ENCODE data around the gene ANKFN1. TPM values are rescaled to one million over a fixed set of nuclear protein-coding genes. Genes with fewer than 3 reads are reported as not detected.

The ANKFN1 gene
- total RNA-seq, 4 donors from 2014 or later, result 0.40 TPM; not detected in 3

DNA sequence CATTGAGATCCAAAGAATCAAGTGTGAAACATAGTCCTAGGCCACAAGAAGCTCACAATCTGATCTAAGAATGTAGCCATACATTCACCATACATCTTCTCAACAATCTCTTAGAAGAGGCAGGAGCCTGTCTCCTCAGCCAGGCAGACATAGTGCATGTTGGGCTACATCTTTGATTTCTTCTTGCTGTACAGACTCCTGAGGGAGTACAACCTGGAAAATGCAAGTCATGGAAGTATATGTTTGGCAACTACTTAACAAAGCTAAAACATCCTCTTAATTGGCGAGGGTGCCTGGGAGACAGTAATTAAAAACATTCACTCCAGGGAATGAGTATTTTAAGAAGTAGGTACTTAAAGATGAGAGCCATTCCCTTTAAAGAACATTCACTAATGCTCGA is 361.0 kb downstream of the ANKFN1 start:
- peak; percentile 66 for DNase-seq (ENCODE audit: extremely low spot score)
- 69% methylated on average over 2 of the region's 2 CpGs for WGBS
- H3K27me3 ChIP-seq, result no peaks in the 10 kb centered on the region
- no peak overlapping the region for H3K4me3 ChIP-seq
- no peaks in the 10 kb centered on the region for H3K4me1 ChIP-seq
- intact Hi-C loops (cut with DNase I), result no loop called here
- no peak overlapping the region for H3K27ac ChIP-seq (replicated peaks in 1 of 4)
- no peaks in the 10 kb centered on the region for H3K9me3 ChIP-seq
- TF ChIP-seq POLR2A (IDR thresholded peaks at IDR 0.05; ENCODE audit: low read depth) (no peak), EP300 (IDR thresholded peaks at IDR 0.05) (no peak), POLR2AphosphoS5 (IDR thresholded peaks at IDR 0.05) (no peak)
- TF ChIP-seq, protein P1, sequence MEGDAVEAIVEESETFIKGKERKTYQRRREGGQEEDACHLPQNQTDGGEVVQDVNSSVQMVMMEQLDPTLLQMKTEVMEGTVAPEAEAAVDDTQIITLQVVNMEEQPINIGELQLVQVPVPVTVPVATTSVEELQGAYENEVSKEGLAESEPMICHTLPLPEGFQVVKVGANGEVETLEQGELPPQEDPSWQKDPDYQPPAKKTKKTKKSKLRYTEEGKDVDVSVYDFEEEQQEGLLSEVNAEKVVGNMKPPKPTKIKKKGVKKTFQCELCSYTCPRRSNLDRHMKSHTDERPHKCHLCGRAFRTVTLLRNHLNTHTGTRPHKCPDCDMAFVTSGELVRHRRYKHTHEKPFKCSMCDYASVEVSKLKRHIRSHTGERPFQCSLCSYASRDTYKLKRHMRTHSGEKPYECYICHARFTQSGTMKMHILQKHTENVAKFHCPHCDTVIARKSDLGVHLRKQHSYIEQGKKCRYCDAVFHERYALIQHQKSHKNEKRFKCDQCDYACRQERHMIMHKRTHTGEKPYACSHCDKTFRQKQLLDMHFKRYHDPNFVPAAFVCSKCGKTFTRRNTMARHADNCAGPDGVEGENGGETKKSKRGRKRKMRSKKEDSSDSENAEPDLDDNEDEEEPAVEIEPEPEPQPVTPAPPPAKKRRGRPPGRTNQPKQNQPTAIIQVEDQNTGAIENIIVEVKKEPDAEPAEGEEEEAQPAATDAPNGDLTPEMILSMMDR (IDR thresholded peaks at IDR 0.05), result no peak
- no peaks in the 10 kb centered on the region for H3K36me3 ChIP-seq

DNA sequence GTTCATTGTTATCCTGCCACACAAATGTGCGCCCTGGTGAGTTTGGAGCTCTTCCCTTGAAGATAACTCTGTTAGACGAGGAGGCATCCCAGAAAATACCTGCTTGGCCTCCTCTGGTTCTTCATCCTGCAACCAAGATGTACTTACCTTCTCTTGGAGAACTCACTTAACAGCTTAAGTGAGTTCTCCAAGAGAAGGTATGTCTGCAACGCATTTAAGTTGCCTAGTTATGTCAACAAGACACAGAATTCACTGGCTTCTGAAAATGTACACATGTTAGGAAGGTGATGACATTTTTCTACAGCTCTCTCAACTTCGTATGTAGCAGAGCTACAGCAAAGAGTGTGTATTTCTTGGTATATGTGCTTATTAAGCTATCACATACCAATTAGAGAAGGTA is 361.6 kb downstream of the ANKFN1 start:
- Histone ChIP-seq H3K4me3 (no peak overlapping the region), H3K9me3 (no peaks in the 10 kb centered on the region), H3K36me3 (no peaks in the 10 kb centered on the region), H3K27ac (replicated peaks in 1 of 4) (no peak overlapping the region), H3K27me3 (no peaks in the 10 kb centered on the region), H3K4me1 (no peaks in the 10 kb centered on the region)
- WGBS, result 76% methylated on average over 4 of the region's 4 CpGs
- intact Hi-C loops (cut with DNase I), result no loop called here
- TF ChIP-seq POLR2AphosphoS5 (IDR thresholded peaks at IDR 0.05) (no peak), POLR2A (IDR thresholded peaks at IDR 0.05; ENCODE audit: low read depth) (no peak), EP300 (IDR thresholded peaks at IDR 0.05) (no peak)
- TF ChIP-seq, protein P1 (IDR thresholded peaks at IDR 0.05), result no peak
- DNase-seq (ENCODE audit: extremely low spot score), result peak; percentile 75

DNA sequence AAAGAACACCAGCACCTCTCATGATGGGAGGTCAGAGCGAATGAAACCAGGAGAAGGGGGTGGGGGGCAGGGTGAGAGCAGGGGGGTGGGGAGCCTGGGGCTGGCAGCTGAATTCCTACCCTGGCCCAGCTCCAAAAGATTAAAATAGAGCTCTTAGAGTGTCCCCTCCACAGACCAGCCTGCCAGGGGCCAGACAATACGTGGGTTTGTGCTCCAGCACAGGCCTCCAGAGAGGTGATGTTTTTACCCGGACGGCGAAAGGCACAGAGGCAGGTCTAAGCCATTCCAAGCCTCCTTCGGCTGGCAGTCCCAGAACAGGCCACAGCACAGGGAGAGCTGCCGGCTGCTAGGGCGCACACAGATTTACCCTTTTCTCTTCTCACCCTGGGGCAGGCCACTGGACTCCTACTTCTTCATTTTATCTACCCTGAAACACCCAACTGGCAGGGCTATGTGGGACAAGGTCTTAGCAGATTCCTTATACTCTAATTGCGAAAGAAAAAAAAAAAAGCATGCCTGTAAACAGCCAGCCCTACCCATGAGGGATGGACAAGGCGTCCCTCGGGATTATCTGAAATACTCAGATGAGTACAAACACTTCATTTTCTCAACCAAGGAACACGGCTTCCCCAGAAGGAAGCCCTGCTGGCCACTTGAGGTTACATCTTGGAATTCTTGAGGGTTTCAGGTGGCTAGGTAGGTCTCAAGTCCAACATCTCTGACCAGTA is 368.3 kb downstream of the ANKFN1 start:
- H3K4me3 ChIP-seq, result no peak overlapping the region
- TF ChIP-seq, protein P1 (IDR thresholded peaks at IDR 0.05), result no peak
- TF ChIP-seq POLR2A (IDR thresholded peaks at IDR 0.05; ENCODE audit: low read depth) (no peak), POLR2AphosphoS5 (IDR thresholded peaks at IDR 0.05) (no peak), EP300 (IDR thresholded peaks at IDR 0.05) (no peak)
- H3K9me3 ChIP-seq, result no peaks in the 10 kb centered on the region
- H3K27ac ChIP-seq (replicated peaks in 1 of 4), result no peak overlapping the region
- WGBS, result 68% methylated on average over 12 of the region's 12 CpGs
- intact Hi-C loops (cut with DNase I), result no loop called here
- peaks cover 0 to 4% (median 0%) of the 10 kb centered on the region in 4 donors for H3K27me3 ChIP-seq
- H3K4me1 ChIP-seq, result no peaks in the 10 kb centered on the region
- no peaks in the 10 kb centered on the region for H3K36me3 ChIP-seq
- no peak for DNase-seq (ENCODE audit: extremely low spot score)

DNA sequence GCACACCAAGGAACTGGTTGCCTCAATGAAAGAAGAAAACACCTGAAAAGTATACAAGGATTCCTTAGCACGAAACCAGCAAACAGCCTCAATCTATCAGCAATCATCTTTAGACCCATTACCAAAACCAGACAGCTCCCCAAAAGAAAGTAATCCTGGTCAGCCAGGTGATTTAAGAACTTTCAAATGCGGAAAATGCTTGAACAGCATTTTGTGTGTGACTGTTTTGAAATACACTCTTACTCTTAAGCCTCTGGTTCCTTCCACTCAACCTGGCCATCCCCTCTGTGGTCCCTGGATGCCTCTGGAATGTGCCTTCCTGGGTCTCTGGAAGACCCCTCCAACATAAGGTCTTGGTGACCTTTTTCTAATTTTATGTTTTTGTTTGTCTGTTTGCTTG is 369.8 kb downstream of the ANKFN1 start:
- intact Hi-C loops (cut with DNase I), result no loop called here
- Histone ChIP-seq H3K27me3 (peaks cover 0 to 4% (median 0%) of the 10 kb centered on the region in 4 donors), H3K4me1 (no peaks in the 10 kb centered on the region), H3K27ac (replicated peaks in 1 of 4) (no peak overlapping the region), H3K9me3 (no peaks in the 10 kb centered on the region), H3K36me3 (no peaks in the 10 kb centered on the region), H3K4me3 (no peak overlapping the region)
- DNase-seq (ENCODE audit: extremely low spot score), result no peak
- TF ChIP-seq, protein P1 (IDR thresholded peaks at IDR 0.05), result no peak
- no peak for TF ChIP-seq POLR2AphosphoS5 (IDR thresholded peaks at IDR 0.05)
- no peak for TF ChIP-seq POLR2A (IDR thresholded peaks at IDR 0.05; ENCODE audit: low read depth)
- TF ChIP-seq EP300 (IDR thresholded peaks at IDR 0.05), result no peak
- 89% methylated on average over 2 of the region's 2 CpGs for WGBS

DNA sequence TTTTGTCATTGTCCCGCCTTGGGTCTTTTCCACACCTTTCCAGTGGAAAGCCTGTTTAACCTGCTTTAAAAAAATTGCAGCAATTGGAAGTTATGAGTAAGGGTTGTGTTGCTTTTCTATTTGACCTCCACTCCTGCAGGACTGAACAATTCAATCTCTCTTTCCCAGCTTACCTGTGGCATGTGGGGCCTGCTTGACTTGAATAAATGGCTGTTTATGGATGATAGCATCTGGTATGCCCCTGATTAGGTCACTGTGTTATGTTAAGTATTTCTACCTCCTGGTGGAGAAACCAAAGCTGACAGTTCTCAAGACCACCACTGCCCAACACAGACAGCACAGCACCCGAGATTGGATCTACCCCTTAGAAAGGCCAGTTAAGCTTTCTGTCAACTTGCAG is 375.4 kb downstream of the ANKFN1 start:
- Histone ChIP-seq H3K9me3 (no peaks in the 10 kb centered on the region), H3K4me3 (no peak overlapping the region), H3K27ac (replicated peaks in 1 of 4) (no peak overlapping the region), H3K36me3 (no peaks in the 10 kb centered on the region), H3K4me1 (no peaks in the 10 kb centered on the region), H3K27me3 (peaks cover 0 to 3% (median 0%) of the 10 kb centered on the region in 4 donors)
- TF ChIP-seq EP300 (IDR thresholded peaks at IDR 0.05) (no peak), POLR2A (IDR thresholded peaks at IDR 0.05; ENCODE audit: low read depth) (no peak), POLR2AphosphoS5 (IDR thresholded peaks at IDR 0.05) (no peak)
- TF ChIP-seq, protein P1 (IDR thresholded peaks at IDR 0.05), result no peak
- intact Hi-C loops (cut with DNase I), result no loop called here
- 79% methylated on average over 2 of the region's 2 CpGs for WGBS
- DNase-seq (ENCODE audit: extremely low spot score), result no peak
